Panc1 (cell line): ENCODE measurements around the gene ANKMY1.

ENCODE experiments used
- SIN3A ChIP-seq: IDR thresholded peaks from 2 replicates; pipeline ENCODE4 v1.6.1; 2012; ENCODE audit warnings: low read depth, mild to moderate bottlenecking, low read length, moderate library complexity, borderline replicate concordance; ENCODE audit not compliant: insufficient read depth
- TF ChIP-seq, protein P1 (sequence below): fragments of 450-650 bp; IDR thresholded peaks from 2 replicates; pipeline ENCODE4 v1.5.1; 2017; ENCODE audit warnings: mild to moderate bottlenecking

DNA sequence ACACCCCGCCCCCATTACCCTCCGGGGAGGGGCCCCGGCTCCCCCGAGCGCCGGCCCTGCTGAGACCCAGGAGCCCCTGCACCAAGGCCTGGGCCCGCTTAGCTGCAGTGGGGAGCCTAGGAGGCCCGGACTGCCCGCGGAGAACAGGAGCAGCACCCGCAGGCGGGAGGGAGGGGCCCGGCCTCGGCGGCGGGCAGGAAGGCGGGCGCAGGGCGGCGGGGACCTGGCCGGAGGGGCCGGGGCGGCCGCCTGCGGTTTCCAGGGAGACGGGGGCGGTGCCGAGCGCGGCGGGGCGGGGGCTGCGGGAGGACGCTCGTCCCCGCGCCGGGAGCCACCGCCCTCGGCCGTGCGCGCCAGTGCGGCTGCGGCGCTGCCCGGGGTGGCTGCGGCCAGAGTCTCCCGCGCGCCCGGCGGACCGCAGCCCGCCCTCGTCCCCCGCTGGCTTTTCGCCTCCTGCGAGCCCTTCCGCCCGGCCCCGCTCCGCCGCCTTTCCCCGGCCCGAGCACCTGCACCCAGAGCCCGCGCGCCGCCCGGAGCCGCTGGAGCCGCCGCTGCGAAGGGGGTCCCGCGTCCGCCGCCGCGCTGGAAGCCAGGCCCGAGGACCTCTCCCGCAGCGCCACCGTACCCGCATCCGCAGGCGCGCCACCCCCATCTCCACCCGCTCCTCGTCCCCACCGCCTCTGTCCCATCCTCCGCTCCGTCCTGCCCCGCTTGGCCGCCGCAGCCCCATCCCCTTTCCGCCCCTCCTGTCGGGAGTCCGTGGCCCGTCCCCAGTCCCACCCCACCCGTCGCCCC lies 105.1 kb downstream of the ANKMY1 start:
- TF ChIP-seq, protein P1, sequence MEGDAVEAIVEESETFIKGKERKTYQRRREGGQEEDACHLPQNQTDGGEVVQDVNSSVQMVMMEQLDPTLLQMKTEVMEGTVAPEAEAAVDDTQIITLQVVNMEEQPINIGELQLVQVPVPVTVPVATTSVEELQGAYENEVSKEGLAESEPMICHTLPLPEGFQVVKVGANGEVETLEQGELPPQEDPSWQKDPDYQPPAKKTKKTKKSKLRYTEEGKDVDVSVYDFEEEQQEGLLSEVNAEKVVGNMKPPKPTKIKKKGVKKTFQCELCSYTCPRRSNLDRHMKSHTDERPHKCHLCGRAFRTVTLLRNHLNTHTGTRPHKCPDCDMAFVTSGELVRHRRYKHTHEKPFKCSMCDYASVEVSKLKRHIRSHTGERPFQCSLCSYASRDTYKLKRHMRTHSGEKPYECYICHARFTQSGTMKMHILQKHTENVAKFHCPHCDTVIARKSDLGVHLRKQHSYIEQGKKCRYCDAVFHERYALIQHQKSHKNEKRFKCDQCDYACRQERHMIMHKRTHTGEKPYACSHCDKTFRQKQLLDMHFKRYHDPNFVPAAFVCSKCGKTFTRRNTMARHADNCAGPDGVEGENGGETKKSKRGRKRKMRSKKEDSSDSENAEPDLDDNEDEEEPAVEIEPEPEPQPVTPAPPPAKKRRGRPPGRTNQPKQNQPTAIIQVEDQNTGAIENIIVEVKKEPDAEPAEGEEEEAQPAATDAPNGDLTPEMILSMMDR = no peak
- TF ChIP-seq SIN3A = no peak
